HG02678 (cell line): ENCODE measurements around the gene PMIS2.
"Not testable (repeated sequence)": the region's sequence is repeated elsewhere in the genome, so short reads cannot be mapped to it uniquely, and the experiment has no call there.

Experiments used
- ATAC-seq: cut with Tn5 transposase; IDR thresholded peaks from one replicate; pipeline ENCODE4 v1.9.1; 2021; ENCODE audit warnings: mild to moderate bottlenecking, moderate library complexity; ENCODE audit not compliant: unreplicated experiment

Gene PMIS2

DNA sequence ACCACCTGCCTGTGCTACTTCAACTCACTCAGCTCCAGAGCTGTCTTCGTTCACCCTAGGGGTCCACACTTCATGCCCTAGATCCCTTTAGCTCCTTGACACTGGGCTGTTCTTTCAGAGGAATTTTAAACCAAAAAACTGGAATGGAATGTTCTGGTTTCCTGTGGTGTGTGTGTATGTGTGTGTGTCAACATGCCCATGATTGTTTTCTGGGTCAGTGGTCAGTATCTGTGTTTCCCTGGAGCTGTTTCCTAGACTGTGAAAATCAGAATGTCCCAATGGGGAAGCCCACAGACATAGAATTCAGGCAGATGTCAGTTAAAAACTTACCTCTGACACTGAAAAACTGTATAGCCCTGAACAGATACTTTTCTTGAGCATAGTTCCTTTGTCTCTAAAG is 1.3 kb downstream of the PMIS2 start:
- no peak for ATAC-seq

DNA sequence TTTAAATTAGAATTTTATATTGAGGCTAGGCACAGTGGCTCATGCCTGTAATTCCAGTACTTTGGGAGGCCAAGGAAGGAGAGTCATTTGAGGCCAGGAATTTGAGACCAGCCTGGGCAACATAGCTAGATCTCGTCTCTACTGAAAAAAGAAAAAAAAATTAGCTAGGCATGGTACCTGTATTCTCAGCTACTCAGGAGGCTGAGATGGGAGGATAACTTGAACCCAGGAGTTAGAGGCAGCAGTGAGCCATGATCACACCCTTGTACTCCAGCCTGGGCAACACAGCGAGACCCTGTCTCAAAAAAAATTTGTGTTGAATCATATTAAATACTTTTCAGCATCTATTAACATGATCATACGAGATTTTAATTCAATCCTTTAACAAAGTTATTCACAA is 4.9 kb downstream of the PMIS2 start:
- no peak for ATAC-seq

DNA sequence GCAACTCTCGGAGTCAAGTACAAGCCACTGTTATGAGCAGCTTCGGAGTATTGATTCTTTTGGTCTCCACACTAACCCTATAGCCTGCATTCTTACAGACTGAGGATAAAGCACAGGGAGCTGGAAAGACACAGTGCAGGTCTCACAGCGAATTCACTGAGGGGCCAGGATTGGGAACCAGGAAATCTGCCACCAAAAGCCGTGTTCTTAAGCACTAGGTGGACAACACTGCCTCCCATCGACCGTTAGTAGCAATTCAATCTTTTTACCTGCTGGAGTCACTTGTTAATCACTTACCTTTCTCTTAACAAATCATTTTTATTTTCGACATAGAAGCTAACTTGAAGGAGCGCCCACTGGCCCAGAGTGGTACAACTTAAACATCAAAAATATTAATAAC is 6.3 kb downstream of the PMIS2 start:
- ATAC-seq, result no peak

DNA sequence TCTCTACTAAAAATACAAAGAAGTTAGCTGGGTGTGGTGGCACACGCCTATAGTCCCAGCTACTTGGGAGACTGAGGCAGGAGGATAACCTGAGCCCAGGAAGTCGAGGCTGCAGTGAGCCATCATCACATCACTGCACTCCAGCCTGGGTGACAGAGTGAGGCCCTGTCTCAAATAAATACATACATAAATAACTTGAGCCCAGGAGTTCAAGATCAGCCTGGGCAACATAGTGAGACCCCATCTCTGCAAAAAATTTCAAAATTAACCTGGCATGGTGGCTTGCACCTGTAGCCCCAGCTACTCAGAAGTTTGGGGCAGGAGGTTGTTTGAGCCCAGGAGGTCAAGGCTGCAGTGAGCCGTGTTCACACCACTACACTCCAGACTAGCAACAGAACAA is 9.1 kb downstream of the PMIS2 start:
- not testable (repeated sequence) for ATAC-seq

DNA sequence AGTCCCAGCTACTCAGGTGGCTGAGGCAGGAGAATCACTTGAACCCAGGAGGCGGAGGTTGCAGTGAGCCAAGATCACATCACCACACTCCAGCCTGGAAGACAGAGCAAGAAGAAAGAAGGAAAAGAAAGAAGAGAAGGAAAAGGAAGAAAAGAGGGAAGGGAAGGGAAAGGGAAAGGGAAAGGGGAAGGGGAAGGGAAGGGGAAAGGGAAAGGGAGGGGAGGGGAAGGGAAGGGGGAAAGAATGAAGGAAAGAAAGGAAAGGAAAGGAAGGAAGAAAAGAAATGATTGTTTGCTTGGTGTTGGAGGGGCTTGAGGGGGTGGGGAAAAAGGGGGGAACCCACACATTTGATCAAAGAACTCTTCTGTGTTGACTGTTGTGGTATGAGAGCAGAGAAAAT is 10.0 kb downstream of the PMIS2 start:
- ATAC-seq, result no peak

DNA sequence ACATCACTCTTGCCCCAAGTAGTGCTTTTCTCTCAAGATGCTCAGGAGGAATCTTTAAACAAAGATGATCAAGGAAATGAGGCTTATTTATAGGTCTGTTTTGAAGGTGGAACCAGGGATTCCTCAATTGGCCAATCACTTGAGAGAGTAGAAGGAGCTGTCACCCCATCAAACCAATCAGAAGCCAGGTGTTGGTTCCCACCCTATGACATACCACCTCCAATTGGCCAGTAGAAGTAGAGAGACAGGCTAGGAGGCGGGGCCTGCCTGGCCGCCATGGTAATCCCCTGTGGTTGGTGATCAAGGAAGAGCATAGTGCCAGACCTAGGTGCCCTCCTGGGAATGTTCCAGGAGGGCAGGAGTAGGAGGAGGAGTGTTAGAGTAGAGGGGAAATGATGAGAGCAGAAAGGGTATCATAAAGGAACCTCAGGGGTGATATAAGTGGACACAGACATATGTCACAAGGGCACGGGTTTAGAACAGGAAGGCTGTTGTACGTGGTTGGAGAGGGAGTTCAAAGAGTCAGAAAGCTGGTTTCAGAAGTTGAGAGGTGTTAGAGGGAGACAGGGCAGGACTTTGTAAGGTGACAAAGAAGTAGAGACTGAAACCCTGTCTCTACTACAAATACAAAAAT is 10.5 kb downstream of the PMIS2 start:
- ATAC-seq, result peak; percentile 60

DNA sequence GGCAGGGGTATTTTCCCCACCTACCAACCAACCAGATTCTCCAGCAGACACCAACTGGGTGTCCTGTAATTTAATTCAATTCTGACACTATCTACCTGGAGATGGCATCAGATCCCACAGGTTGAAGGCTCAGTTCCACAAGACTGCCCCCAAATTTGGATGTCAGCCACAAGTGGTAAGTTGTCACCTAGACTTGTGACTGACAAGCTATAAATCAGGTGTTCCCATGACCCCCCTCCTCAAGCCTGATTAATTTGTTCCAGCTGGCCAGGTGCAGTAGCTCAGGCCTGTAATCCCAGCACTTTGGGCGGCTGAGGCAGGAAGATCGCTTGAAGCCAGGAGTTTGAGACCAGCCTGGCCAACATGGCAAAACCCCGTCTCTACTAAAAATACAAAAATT is 16.0 kb downstream of the PMIS2 start:
- no peak for ATAC-seq

DNA sequence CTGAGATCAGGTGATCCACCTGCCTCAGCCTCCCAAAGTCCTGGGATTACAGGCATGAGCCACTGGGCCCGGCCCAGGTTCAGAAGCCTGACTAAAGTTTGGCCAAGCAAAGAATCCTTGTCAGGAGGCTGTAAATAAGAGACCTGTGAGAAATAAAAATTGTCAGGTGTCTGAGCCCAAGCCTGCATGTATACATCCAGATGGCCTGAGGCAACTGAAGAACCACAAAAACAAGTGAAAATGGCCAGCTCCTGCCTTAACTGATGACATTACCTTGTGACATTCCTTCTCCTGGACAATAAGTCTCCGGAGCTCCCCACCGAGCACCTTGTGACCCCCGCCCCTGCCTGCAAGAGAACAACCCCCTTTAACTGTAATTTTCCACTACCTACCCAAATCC is 18.5 kb downstream of the PMIS2 start:
- not testable (repeated sequence) for ATAC-seq

DNA sequence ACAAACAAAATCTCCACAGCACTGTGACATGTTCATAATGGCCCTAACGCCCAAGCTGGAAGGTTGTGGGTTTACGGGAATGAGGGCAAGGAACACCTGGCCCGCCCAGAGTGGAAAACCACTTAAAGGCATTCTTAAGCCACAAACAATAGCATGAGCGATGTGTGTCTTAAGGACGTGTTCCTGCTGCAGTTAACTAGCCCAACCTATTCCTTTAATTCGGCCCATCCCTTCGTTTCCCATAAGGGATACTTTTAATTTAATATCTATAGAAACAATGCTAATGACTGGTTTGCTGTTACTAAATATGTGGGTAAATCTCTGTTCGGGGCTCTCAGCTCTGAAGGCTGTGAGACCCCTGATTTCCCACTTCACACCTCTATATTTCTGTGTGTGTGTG is 21.2 kb downstream of the PMIS2 start:
- not testable (repeated sequence) for ATAC-seq

DNA sequence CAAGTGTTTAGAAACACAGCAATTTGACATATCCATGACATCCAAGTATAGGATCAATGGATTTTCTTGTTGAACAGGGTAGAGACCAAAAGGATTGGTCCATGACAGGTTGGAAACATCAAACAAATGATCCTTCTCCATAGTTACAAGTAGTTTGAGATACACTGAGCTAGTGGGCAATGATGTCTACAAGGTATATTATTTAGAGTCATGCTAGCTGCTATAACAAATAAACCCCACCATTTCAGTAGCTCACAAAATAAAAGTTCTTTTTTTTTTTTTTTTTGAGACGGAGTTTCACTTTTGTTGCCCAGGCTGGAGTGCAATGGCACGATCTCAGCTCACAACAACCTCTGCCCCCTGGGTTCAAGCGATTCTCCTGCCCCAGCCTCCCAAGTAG is 21.7 kb downstream of the PMIS2 start:
- ATAC-seq, result no peak

DNA sequence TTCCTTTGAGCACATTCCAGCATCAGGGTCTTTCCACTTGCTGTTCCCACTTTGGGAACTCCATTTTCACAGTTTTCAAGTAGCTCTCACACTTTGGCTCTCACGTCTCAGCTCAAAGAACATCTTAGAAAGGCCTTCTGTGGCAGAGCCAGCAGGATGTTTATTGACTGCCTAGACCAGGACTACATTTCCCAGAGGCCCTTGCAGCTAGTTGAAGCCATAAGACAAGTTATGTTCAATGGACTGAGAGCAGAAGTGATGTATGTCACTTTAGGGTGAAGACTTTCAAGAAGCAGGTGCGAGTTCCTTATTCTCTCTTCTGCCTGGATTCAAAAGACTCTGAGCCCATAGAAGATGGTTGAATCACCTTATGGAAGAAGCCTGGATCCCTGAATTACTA is 22.3 kb downstream of the PMIS2 start:
- no peak for ATAC-seq

DNA sequence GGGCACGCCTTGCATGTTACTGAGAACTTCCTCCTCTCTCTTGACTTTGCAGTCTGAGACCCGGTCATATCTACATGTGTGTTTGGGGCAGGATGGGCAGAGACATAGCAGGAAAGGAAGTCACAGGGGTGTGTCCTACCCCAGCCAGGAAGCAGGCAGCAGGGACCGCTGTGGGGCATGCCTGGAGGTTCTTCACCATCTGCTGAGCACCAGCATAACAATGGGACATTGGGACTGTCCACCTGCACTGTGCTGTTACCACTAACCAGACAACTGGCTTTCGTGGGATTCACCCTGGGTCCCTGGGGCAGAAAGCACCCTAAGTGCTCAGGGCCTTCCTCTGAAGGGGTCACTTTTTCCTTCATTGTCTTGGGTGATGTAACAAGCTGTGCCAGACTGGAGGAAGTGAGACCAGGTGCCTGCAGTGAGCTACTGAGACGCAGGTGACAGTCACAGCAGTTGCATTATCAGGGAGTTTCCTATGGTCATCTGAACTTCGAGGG is 23.9 kb downstream of the PMIS2 start:
- ATAC-seq, result no peak

DNA sequence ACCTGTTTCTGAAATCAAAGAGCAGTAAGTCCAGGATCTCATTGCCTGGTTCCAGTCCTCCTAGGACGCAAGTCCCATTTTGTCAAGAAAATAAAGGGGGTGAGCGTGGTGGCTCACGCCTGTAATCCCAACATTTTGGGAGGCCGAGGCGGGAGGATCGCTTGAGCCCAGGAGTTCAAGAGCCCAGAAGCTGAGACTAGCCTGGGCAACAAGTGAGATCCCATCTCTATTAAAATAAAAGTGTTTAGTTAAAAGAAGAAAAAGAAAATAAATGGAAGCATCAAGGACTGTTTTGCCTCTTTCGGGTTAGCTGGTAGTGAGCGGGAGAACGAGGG is 26.2 kb downstream of the PMIS2 start:
- ATAC-seq, result no peak

DNA sequence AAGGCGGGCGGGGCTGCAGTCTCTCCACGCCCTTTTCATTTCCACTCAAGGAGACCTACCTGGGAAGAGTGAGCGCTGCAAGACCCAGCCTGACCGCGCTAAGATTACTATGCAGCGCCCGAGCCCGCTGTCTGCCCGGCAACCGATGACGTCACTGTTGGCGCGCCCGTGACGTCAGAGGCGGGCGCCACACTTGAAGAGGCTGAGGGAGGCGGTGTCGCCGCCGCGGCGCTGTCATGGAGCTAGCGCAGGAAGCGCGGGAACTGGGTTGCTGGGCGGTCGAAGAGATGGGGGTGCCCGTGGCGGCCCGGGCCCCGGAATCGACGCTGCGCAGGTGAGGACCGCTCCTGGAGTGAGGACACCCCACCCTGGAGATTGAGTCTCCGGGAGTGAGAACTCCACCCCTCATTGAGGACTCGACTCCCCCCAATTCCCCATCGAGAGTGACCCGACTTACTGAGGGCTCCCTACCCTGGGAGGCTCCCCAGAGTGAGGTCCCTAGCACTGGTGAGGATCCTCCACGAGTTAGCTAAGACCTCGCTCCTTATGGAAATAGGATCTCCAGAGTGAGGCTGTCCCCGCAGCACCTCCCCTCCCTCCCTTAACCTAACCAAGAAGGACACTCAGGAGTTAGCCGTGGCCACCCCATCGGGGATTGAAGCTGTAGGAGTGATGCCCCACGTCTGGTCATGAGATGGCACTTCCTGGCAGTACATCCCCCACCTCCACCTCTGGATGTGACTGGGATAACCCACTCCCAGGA is 26.8 kb downstream of the PMIS2 start, which contains the start of gene HAUS5:
TSS of gene HAUS5 (plus strand) at position 177 of the 763 bp plus-strand sequence. CDS start at position 237, 60 bp downstream.
- peak; percentile 84 for ATAC-seq

DNA sequence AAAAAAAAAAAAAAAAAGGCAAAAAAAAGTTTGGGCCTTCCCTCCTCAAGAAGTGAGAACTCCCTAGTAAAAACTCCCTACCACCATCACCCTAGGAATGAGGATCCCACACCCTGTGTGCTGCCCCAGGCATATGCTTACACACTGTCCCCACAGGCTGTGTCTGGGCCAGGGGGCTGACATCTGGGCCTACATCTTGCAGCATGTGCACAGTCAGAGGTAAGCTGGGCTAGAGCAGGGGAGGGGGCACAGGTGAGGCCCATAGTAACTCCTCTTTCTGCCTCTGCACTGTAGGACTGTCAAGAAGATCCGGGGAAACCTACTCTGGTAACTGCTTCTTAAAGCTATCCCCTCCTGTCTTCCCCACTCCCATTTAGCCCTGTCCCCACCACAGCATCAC is 27.6 kb downstream of the PMIS2 start:
- ATAC-seq, result no peak

DNA sequence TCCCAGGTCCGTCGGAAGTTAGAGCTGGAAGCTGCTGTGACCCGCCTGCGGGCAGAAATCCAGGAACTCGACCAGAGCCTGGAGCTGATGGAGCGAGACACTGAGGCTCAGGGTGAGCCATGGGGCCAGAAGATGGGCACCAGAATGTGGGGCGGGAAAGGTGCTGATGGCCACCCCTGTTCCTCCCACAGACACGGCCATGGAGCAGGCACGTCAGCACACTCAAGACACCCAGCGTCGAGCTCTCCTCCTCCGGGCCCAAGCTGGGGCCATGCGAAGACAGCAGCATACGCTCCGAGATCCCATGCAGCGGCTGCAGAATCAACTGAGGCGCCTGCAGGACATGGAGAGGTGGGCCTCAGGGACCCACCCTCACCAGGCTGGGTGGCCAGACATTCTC is 29.1 kb downstream of the PMIS2 start:
- ATAC-seq, result no peak

DNA sequence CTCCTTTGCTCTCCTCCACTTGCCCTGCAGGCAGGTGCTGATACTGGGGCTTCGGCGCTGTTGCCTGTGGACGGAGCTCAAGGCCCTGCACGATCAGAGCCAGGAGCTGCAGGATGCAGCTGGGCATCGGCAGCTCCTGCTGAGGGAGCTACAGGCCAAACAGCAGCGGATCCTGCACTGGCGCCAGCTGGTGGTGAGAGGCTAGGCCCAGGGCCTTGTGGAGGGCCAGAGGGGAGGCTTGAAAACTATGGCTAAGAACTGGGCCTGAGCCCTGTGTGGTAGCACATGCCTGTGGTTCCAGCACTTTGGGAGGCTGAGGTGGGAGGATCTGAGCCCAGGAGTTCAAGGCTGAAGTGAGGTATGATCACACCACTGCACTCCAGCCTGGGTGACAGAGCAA is 32.9 kb downstream of the PMIS2 start:
- no peak for ATAC-seq

DNA sequence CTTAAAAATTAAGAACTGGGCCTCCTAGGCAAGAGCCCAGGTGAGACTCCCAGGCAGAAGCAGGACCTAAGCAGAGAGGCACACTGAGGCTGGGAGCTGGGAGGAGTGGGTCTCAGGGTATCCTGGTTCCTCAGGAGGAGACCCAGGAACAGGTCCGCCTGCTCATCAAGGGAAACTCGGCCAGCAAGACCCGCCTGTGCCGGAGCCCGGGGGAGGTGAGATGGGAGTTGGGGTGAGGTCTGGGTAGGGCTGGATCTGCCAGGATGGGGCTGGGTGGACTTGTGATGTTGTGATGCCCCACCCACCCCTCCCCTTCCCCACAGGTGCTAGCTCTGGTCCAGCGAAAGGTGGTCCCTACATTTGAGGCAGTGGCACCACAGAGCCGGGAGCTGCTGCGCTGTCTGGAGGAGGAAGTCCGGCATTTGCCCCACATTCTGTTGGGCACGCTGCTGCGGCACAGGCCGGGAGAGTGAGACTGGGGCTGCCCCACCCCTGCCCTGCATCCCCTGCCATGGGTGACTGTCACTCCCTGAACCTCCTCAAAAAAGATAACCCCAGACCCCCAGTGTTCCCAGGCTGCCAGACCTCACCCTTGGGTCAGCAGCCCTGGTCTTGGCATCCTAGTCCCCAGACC is 33.4 kb downstream of the PMIS2 start:
- ATAC-seq, result no peak

DNA sequence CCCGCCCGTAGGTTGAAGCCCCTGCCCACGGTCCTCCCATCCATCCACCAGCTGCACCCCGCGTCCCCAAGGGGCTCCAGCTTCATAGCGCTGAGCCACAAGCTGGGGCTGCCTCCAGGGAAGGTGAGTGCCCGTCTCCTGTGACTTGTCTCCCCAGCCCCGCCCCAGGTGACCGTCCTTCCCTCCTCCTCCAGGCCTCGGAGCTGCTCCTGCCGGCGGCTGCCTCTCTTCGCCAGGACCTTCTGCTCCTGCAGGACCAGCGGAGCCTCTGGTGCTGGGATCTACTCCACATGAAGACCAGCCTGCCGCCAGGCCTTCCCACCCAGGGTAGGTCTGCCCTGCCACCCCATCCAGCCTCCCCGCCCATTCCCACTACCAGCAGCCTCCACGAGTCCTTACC is 34.0 kb downstream of the PMIS2 start:
- ATAC-seq, result no peak

DNA sequence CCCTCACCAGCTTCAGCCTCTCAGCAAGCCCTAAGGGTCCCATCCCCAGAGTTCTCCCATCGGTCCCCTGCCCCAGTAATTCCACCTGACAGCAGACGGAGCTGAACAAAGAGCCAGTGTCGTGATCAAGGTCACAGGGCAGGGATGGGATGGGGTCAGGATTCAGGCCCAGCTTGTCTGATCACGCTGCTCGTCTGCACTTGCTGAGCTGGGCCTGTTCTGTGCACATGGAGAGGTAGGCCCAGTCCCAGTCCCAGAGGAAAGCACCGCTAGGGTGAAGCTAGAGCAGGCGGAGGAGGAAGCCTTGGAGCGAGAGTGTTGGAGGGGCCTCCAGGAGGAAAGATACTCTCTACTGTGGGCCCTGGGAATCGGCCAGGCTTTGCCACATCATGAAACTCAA is 35.7 kb downstream of the PMIS2 start:
- ATAC-seq, result no peak

DNA sequence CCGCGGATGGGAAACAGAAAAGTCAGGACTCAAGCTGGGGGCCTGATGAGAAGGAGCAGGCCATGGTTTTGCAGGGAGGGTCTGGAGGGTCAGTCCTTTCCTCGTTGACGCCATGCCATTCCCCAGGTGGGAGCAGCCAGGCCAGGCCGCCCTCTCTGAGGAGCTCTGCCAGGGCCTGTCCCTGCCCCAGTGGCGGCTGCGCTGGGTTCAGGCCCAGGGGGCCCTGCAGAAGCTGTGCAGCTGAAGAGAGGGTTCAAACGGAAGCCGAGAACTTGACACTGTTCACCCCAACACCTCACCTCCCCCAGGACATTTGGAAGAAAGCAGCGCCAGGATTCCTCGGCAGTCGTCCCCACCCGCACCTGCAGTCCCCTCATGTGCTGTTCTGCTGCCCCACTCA is 36.8 kb downstream of the PMIS2 start:
- ATAC-seq, result no peak
